GM19035 (cell line): Measurements from ENCODE around the gene RNF212.

Experiments
- ATAC-seq: cut with Tn5 transposase; IDR thresholded peaks from one replicate; pipeline ENCODE4 v1.9.1; 2021; ENCODE audit not compliant: unreplicated experiment

Gene RNF212

GRCh38 chr4:1091561-1091995 is 21.8 kb downstream of the RNF212 start:
- ATAC-seq: no peak

GRCh38 chr4:1090465-1091440 is 22.6 kb downstream of the RNF212 start:
- no peak for ATAC-seq

GRCh38 chr4:1090036-1090435 is 23.3 kb downstream of the RNF212 start:
- ATAC-seq: no peak

- ATAC-seq: no peak
Observed at GRCh38 chr4:1087371-1087770, 26.0 kb downstream of the RNF212 start.

GRCh38 chr4:1086011-1086410 is 27.4 kb downstream of the RNF212 start:
- no peak for ATAC-seq

GRCh38 chr4:1085404-1085799 is 28.0 kb downstream of the RNF212 start:
- no peak for ATAC-seq

- ATAC-seq: no peak
Observed at GRCh38 chr4:1084796-1085403, 28.5 kb downstream of the RNF212 start.

- ATAC-seq: no peak
Observed at GRCh38 chr4:1084394-1084793, 29.0 kb downstream of the RNF212 start.

- no peak for ATAC-seq
Observed at GRCh38 chr4:1082215-1083182, 30.9 kb downstream of the RNF212 start.

- no peak for ATAC-seq
Observed at GRCh38 chr4:1081689-1082040, 31.7 kb downstream of the RNF212 start.

- ATAC-seq: no peak
Observed at GRCh38 chr4:1080961-1081688, 32.2 kb downstream of the RNF212 start.

GRCh38 chr4:1080432-1080831 is 32.9 kb downstream of the RNF212 start:
- no peak for ATAC-seq

- ATAC-seq: no peak
Observed at GRCh38 chr4:1079711-1080265, 33.6 kb downstream of the RNF212 start.

- no peak for ATAC-seq
Observed at GRCh38 chr4:1078490-1078889, 34.9 kb downstream of the RNF212 start.

- no peak for ATAC-seq
Observed at GRCh38 chr4:1077711-1078477, 35.5 kb downstream of the RNF212 start.

GRCh38 chr4:1075809-1076699 is 37.3 kb downstream of the RNF212 start:
- no peak for ATAC-seq

GRCh38 chr4:1075225-1075624 is 38.1 kb downstream of the RNF212 start:
- no peak for ATAC-seq

- ATAC-seq: no peak
Observed at GRCh38 chr4:1074077-1074476, 39.3 kb downstream of the RNF212 start.
